HepG2 (cell line): ENCODE results near the gene MISP3. TPM values are rescaled to one million over a fixed set of nuclear protein-coding genes. Genes with fewer than 3 reads are reported as not detected.

ENCODE experiments used
- CBX2 ChIP-seq, 2 experiments: fragments of 200-600 bp in 1 of 2; sonication (generic); formaldehyde crosslinking in 1 of 2; IDR thresholded peaks; 2 replicates each; pipeline versions ENCODE4 v1.7.0 to v1.8.1; 2018 to 2022; ENCODE audit warnings: low read depth in 2 of 2, low read length in 1 of 2, mild to moderate bottlenecking in 1 of 2, missing genetic modification reagents in 1 of 2
- CREB1 ChIP-seq, 2 experiments: fragments of 450-650 bp in 1 of 2; IDR thresholded peaks; 2 replicates each; pipeline ENCODE4 v1.6.1; 2016 to 2017; ENCODE audit warnings: control low read depth in 1 of 2, mild to moderate bottlenecking in 1 of 2, missing compliant biosample characterization in 1 of 2, missing genetic modification characterization in 1 of 2
- ELF1 ChIP-seq: sonication (generic); formaldehyde crosslinking; IDR thresholded peaks from 2 replicates; pipeline ENCODE4 v1.4.0; 2020; ENCODE audit warnings: missing genetic modification reagents
- EZH2 ChIP-seq: conservative IDR thresholded peaks from 2 replicates; pipeline ENCODE4 v1.6.1; 2012; ENCODE audit warnings: mild to moderate bottlenecking, low read depth, low read length, moderate library complexity
- HOXA5 ChIP-seq: sonication (generic); formaldehyde crosslinking; IDR thresholded peaks from 2 replicates; pipeline ENCODE4 v1.4.0; 2020; ENCODE audit warnings: missing genetic modification reagents
- HOXA9 ChIP-seq: sonication (generic); formaldehyde crosslinking; IDR thresholded peaks from 2 replicates; pipeline ENCODE4 v1.8.1; 2022; ENCODE audit warnings: missing genetic modification reagents, mild to moderate bottlenecking, moderate library complexity, borderline replicate concordance
- KMT2B ChIP-seq: IDR thresholded peaks from 2 replicates; pipeline ENCODE4 v1.6.1; 2016; ENCODE audit warnings: missing genetic modification reagents, missing compliant biosample characterization
- MXD4 ChIP-seq: IDR thresholded peaks from 2 replicates; pipeline ENCODE4 v1.6.1; 2016; ENCODE audit warnings: mild to moderate bottlenecking, missing biosample characterization, missing genetic modification reagents
- MZF1 ChIP-seq: sonication (generic); formaldehyde crosslinking; IDR thresholded peaks from 2 replicates; pipeline ENCODE4 v1.8.1; 2023; ENCODE audit warnings: mild to moderate bottlenecking, missing genetic modification reagents, borderline replicate concordance
- NBN ChIP-seq: fragments of 450-650 bp; conservative IDR thresholded peaks from 2 replicates; pipeline ENCODE4 v1.6.1; 2017
- RAD51 ChIP-seq: fragments of 450-650 bp; IDR thresholded peaks from 2 replicates; pipeline ENCODE4 v1.6.1; 2016; ENCODE audit warnings: borderline replicate concordance
- RFX1 ChIP-seq: fragments of 450-650 bp; IDR thresholded peaks from 2 replicates; pipeline ENCODE4 v1.6.1; 2017
- SP1 ChIP-seq, 2 experiments: fragments of 450-650 bp in 1 of 2; sonication (generic) in 1 of 2; formaldehyde crosslinking in 1 of 2; IDR thresholded peaks; 2 replicates each; pipeline versions ENCODE4 v1.4.0 to v1.6.1; 2016 to 2020; ENCODE audit warnings: missing genetic modification reagents in 1 of 2
- U2AF1 ChIP-seq: fragments of 200-400 bp; formaldehyde crosslinking; optimal IDR thresholded peaks from 2 replicates; pipeline ENCODE3; 2017; ENCODE audit warnings: mild to moderate bottlenecking, low read depth, low read length
- XBP1 ChIP-seq: sonication (generic); formaldehyde crosslinking; IDR thresholded peaks from 2 replicates; pipeline ENCODE4 v1.5.0; 2020; ENCODE audit warnings: missing genetic modification reagents
- ZNF124 ChIP-seq: sonication (generic); formaldehyde crosslinking; IDR thresholded peaks from 2 replicates; pipeline ENCODE4 v1.4.0; 2020; ENCODE audit warnings: missing genetic modification reagents
- ZNF180 ChIP-seq: sonication (generic); formaldehyde crosslinking; IDR thresholded peaks from 2 replicates; pipeline ENCODE4 v1.4.0; 2020; ENCODE audit warnings: low read depth, missing genetic modification reagents, borderline replicate concordance
- ZNF24 ChIP-seq: fragments of 450-650 bp; IDR thresholded peaks from 2 replicates; pipeline ENCODE4 v1.6.1; 2017; ENCODE audit warnings: antibody characterized with exemption, mild to moderate bottlenecking
- ZNF572 ChIP-seq: sonication (generic); formaldehyde crosslinking; IDR thresholded peaks from 2 replicates; pipeline ENCODE4 v1.5.1; 2020; ENCODE audit warnings: mild to moderate bottlenecking, missing genetic modification reagents
- ZNF724P ChIP-seq: sonication (generic); formaldehyde crosslinking; IDR thresholded peaks from 2 replicates; pipeline ENCODE4 v1.8.0; 2022; ENCODE audit warnings: missing genetic modification reagents, borderline replicate concordance
- ZNF781 ChIP-seq: sonication (generic); formaldehyde crosslinking; IDR thresholded peaks from 2 replicates; pipeline ENCODE4 v1.5.1; 2020; ENCODE audit warnings: borderline replicate concordance, mild to moderate bottlenecking, missing genetic modification reagents; ENCODE audit errors: not compliant biosample characterization
- polyA plus RNA-seq, 8 experiments: library from polyadenylated mRNA; depleted of rRNA in 3 of 8; stranded (reverse) in 7 of 8; unstranded in 1 of 8; fragments of >200 nt; fragmentation: Illumina TruSeq in 4 of 8; extraction: Trizol in 4 of 8; gene quantifications; 2 replicates each; pipeline versions ENCODE4 v1.2.1 to v1.2.3, GENCODE V29; 2011 to 2016; ENCODE audit warnings: low read depth in 4 of 8, missing spikeins in 1 of 8, mixed read lengths in 1 of 8; ENCODE audit not compliant: insufficient read depth in 1 of 8
- total RNA-seq, 5 experiments: library from RNA; depleted of rRNA; stranded (reverse); fragments of >200 nt; fragmentation: Illumina TruSeq; extraction: Trizol; gene quantifications; 2 replicates each; pipeline ENCODE4 v1.2.3, GENCODE V29; 2016; ENCODE audit warnings: low read depth in 1 of 5
- TF ChIP-seq, protein P1 (sequence below): sonication (generic); formaldehyde crosslinking; IDR thresholded peaks from 2 replicates; pipeline ENCODE4 v1.8.1; 2023; ENCODE audit warnings: mild to moderate bottlenecking, missing genetic modification reagents, borderline replicate concordance
- TF ChIP-seq, protein P2 (sequence below): sonication (generic); formaldehyde crosslinking; IDR thresholded peaks from 2 replicates; pipeline ENCODE4 v1.5.0; 2020; ENCODE audit warnings: mild to moderate bottlenecking, missing genetic modification reagents, moderate library complexity
- TF ChIP-seq, protein P3 (sequence below): sonication (generic); formaldehyde crosslinking; IDR thresholded peaks from 2 replicates; pipeline ENCODE4 v1.4.0; 2020; ENCODE audit warnings: missing genetic modification reagents, mild to moderate bottlenecking, borderline replicate concordance
- TF ChIP-seq, protein P4 (sequence below): sonication (generic); formaldehyde crosslinking; conservative IDR thresholded peaks from 2 replicates; pipeline ENCODE4 v1.8.0; 2022; ENCODE audit warnings: mild to moderate bottlenecking, moderate library complexity, missing genetic modification reagents

MISP3 gene
- total and polyA plus RNA-seq, 2 of the 13 experiments (the other 11 are each of a cell fraction or from before 2014, with no cell fraction given): 2.5 to 5.4 TPM

DNA sequence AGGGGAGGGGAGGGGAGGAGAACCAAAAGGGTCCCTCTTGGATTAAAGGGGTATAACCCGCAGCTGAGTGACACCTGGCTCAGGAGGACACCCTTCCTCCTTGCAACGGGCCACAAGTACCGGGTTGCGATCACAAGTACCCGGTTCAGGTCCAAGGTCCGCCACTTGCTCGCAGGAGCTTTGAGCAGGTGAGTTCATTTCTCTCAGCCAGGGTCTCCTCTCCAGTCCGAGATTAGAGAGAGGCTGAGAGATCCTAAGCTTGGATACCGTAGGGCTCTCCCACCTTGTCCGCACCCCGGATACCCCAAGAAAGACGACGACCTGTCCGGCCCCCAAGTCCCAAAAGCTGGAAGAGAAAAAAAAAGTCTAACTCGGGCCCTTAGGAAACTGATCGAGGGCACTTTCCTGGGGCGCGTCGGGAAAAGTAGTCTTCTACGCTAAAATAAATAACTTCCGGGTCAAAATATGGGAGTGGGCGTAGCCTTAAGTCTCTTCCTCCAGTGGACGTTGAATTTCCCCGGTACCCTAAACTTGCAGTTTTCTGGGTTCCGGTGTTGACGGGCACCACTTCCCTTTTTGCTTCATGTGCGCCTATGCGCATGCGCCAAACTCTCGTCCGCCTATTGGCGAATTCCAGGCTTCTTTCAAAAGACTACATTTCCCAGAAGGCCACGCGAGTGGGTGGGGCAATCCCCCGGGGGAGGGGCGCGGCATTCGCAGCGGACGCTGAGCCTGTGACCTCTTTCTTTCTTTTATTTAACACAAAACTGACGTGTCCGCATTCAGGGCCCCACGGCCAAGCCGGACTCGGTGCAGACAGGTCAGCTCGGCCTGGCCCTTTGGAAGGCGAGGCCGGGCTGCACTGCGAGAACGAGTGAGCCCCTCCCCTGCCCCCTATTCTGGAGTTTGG lies 8.6 kb downstream of the MISP3 start (continued):
- no peak for TF ChIP-seq RAD51
- TF ChIP-seq, protein P1, sequence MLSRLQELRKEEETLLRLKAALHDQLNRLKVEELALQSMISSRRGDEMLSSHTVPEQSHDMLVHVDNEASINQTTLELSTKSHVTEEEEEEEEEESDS (CRISPR knock-in tag): no peak
- TF ChIP-seq, protein P2, sequence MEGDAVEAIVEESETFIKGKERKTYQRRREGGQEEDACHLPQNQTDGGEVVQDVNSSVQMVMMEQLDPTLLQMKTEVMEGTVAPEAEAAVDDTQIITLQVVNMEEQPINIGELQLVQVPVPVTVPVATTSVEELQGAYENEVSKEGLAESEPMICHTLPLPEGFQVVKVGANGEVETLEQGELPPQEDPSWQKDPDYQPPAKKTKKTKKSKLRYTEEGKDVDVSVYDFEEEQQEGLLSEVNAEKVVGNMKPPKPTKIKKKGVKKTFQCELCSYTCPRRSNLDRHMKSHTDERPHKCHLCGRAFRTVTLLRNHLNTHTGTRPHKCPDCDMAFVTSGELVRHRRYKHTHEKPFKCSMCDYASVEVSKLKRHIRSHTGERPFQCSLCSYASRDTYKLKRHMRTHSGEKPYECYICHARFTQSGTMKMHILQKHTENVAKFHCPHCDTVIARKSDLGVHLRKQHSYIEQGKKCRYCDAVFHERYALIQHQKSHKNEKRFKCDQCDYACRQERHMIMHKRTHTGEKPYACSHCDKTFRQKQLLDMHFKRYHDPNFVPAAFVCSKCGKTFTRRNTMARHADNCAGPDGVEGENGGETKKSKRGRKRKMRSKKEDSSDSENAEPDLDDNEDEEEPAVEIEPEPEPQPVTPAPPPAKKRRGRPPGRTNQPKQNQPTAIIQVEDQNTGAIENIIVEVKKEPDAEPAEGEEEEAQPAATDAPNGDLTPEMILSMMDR (CRISPR knock-in tag): no peak
- TF ChIP-seq SP1 (IDR thresholded peaks at IDR 0.05): no peak
- peak; percentile 95 for TF ChIP-seq SP1 (CRISPR knock-in tag; IDR thresholded peaks at IDR 0.05)
- peak; percentile 47; the same call in 1 of the 2 replicates for TF ChIP-seq MXD4 (CRISPR knock-in tag)
- TF ChIP-seq ZNF724P (CRISPR knock-in tag): 0 out of 2 replicates have a peak, but pooled peaks have one; percentile 8
- no peak for TF ChIP-seq XBP1 (CRISPR knock-in tag)
- peak; percentile 83 for TF ChIP-seq U2AF1
- no peak; the same call in 1 of the 2 replicates for TF ChIP-seq HOXA5
- TF ChIP-seq HOXA9 (CRISPR knock-in tag): no peak
- TF ChIP-seq CBX2 (IDR thresholded peaks at IDR 0.05; ENCODE audit: low read depth, low read length): no peak
- no peak for TF ChIP-seq CBX2 (CRISPR knock-in tag; IDR thresholded peaks at IDR 0.05; ENCODE audit: low read depth)
- peak; percentile 74 for TF ChIP-seq CREB1 (IDR thresholded peaks at IDR 0.05)
- TF ChIP-seq CREB1 (CRISPR knock-in tag; IDR thresholded peaks at IDR 0.05): peak; percentile 89
- no peak for TF ChIP-seq RFX1
- no peak for TF ChIP-seq ZNF124 (CRISPR knock-in tag)
- TF ChIP-seq ZNF781 (CRISPR knock-in tag): no peak
- no peak for TF ChIP-seq ZNF572
- TF ChIP-seq ZNF24: no peak
- TF ChIP-seq, protein P3, sequence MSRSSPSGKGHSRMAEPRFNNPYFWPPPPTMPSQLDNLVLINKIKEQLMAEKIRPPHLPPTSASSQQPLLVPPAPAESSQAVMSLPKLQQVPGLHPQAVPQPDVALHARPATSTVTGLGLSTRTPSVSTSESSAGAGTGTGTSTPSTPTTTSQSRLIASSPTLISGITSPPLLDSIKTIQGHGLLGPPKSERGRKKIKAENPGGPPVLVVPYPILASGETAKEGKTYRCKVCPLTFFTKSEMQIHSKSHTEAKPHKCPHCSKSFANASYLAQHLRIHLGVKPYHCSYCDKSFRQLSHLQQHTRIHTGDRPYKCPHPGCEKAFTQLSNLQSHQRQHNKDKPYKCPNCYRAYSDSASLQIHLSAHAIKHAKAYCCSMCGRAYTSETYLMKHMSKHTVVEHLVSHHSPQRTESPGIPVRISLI (CRISPR knock-in tag): peak; percentile 85; the same call in 1 of the 2 replicates
- TF ChIP-seq NBN: no peak
- TF ChIP-seq, protein P4, sequence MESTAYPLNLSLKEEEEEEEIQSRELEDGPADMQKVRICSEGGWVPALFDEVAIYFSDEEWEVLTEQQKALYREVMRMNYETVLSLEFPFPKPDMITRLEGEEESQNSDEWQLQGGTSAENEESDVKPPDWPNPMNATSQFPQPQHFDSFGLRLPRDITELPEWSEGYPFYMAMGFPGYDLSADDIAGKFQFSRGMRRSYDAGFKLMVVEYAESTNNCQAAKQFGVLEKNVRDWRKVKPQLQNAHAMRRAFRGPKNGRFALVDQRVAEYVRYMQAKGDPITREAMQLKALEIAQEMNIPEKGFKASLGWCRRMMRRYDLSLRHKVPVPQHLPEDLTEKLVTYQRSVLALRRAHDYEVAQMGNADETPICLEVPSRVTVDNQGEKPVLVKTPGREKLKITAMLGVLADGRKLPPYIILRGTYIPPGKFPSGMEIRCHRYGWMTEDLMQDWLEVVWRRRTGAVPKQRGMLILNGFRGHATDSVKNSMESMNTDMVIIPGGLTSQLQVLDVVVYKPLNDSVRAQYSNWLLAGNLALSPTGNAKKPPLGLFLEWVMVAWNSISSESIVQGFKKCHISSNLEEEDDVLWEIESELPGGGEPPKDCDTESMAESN (CRISPR knock-in tag): peak; percentile 76; the same call in 1 of the 2 replicates
- peak; percentile 68 for TF ChIP-seq KMT2B (CRISPR knock-in tag)
- peak; percentile 97 for TF ChIP-seq ELF1 (CRISPR knock-in tag)
- no peak for TF ChIP-seq EZH2
- TF ChIP-seq ZNF180 (CRISPR knock-in tag): no peak
- TF ChIP-seq MZF1 (CRISPR knock-in tag): no peak
